Naive thymus-derived CD4-positive, alpha-beta T cell (primary cell): ENCODE measurements around the gene IRF2BPL. TPM values are rescaled to one million over a fixed set of nuclear protein-coding genes. Genes with fewer than 3 reads are reported as not detected.

Experiments used
- ATAC-seq: fragments of 150-1000 bp; cut with Tn5 transposase; 2 replicates; pipeline ENCODE4 v1.10.0; 2021; ENCODE audit warnings: mild to moderate bottlenecking, moderate library complexity
- CTCF ChIA-PET: fragments of 350-600 bp; sonication (Branson Sonifier 250); formaldehyde crosslinking; loops from one replicate; lab custom pipeline; 2021; ENCODE audit warnings: antibody characterized with exemption; lab: Charles Lee
- POLR2A ChIA-PET: fragments of 350-600 bp; sonication (Branson Sonifier 250); formaldehyde crosslinking; loops from one replicate; lab custom pipeline; 2021; ENCODE audit warnings: antibody characterized with exemption, inconsistent platforms; lab: Charles Lee
- DNase-seq, 9 donors: peaks; one replicate each; pipeline versions ENCODE4 v3.0.0 to v3.0.0-alpha.2; 2020 to 2022; ENCODE audit warnings: mixed read lengths in 1 of 9
- H3K27ac ChIP-seq: one replicate; pipeline ENCODE4 v1.7.0; 2013; ENCODE audit warnings: mild to moderate bottlenecking, low read depth, low read length, moderate library complexity
- H3K27me3 ChIP-seq, 2 donors: one replicate each; pipeline ENCODE4 v1.7.0; 2013; ENCODE audit warnings: low read length in 2 of 2, mild to moderate bottlenecking in 2 of 2, moderate library complexity in 2 of 2; ENCODE audit not compliant: control insufficient read depth in 2 of 2, insufficient read depth in 2 of 2
- H3K36me3 ChIP-seq, 3 experiments: 1 replicate in 2 of 3; 2 replicates in 1 of 3; pipeline ENCODE4 v1.7.0; 2013; ENCODE audit warnings: low read length in 3 of 3, mild to moderate bottlenecking in 3 of 3, moderate library complexity in 1 of 3; ENCODE audit not compliant: insufficient read depth in 3 of 3, control insufficient read depth in 2 of 3
- H3K4me1 ChIP-seq, 2 donors: one replicate each; pipeline ENCODE4 v1.7.0; 2013; ENCODE audit warnings: low read length in 2 of 2, mild to moderate bottlenecking in 2 of 2, moderate library complexity in 1 of 2; ENCODE audit not compliant: control insufficient read depth in 2 of 2, insufficient read depth in 2 of 2
- H3K4me3 ChIP-seq: 2 replicates; pipeline ENCODE4 v1.7.0; 2013; ENCODE audit warnings: mild to moderate bottlenecking, low read length
- H3K9me3 ChIP-seq, 3 experiments: 1 replicate in 2 of 3; 2 replicates in 1 of 3; pipeline ENCODE4 v1.7.0; 2013; ENCODE audit warnings: low read length in 3 of 3; ENCODE audit not compliant: control insufficient read depth in 2 of 3
- H3K27ac Mint-ChIP-seq, 9 donors: one replicate each; pipeline ENCODE4 v1.8.0; 2020 to 2022; ENCODE audit warnings: mixed read lengths in 9 of 9, mild to moderate bottlenecking in 8 of 9, moderate library complexity in 5 of 9, inconsistent platforms in 2 of 9
- H3K27me3 Mint-ChIP-seq, 5 donors: one replicate each; pipeline ENCODE4 v1.8.0; 2021 to 2022; ENCODE audit warnings: mixed read lengths in 5 of 5, mild to moderate bottlenecking in 1 of 5
- H3K36me3 Mint-ChIP-seq, 5 donors: one replicate each; pipeline ENCODE4 v1.8.0; 2020 to 2022; ENCODE audit warnings: mixed read lengths in 5 of 5, mild to moderate bottlenecking in 3 of 5, inconsistent platforms in 1 of 5
- H3K4me1 Mint-ChIP-seq, 7 donors: one replicate each; pipeline ENCODE4 v1.8.0; 2020 to 2022; ENCODE audit warnings: mixed read lengths in 7 of 7, mild to moderate bottlenecking in 3 of 7, inconsistent platforms in 1 of 7
- H3K4me3 Mint-ChIP-seq, 10 donors: one replicate each; pipeline ENCODE4 v1.8.0; 2020 to 2022; ENCODE audit warnings: mild to moderate bottlenecking in 10 of 10, mixed read lengths in 10 of 10, moderate library complexity in 6 of 10, inconsistent platforms in 2 of 10
- H3K9me3 Mint-ChIP-seq, 11 donors: one replicate each; pipeline ENCODE4 v1.8.0; 2020 to 2022; ENCODE audit warnings: mixed read lengths in 11 of 11, mild to moderate bottlenecking in 4 of 11, inconsistent platforms in 1 of 11, moderate library complexity in 1 of 11
- intact Hi-C, 2 donors: fragments of 100-400 bp; cut with micrococcal nuclease; formaldehyde crosslinking; loops; one replicate each; pipeline ENCODE4 v1.15.1; 2023
- polyA plus RNA-seq, 2 donors: library from polyadenylated mRNA; unstranded; fragments of 300-500 nt; fragmentation: Illumina TruSeq; gene quantifications; one replicate each; pipeline ENCODE4 v1.2.3, GENCODE V29; 2021
- total RNA-seq, 6 experiments: library from RNA in 5 of 6; stranded (reverse) in 5 of 6; gene quantifications; 1 replicate in 5 of 6; 2 replicates in 1 of 6; pipeline ENCODE4 v1.2.3 and lab custom pipeline; 2021 to 2026

Gene IRF2BPL
- total and polyA plus RNA-seq, 7 experiments from 2014 or later, result 3.5 to 45.2 (median 33.7) TPM

GRCh38 chr14:77005559-77005958 is 22.9 kb downstream of the IRF2BPL start:
- intact Hi-C loops, result no loop called here
- no peak overlapping the region for H3K27ac ChIP-seq

GRCh38 chr14:77004711-77005460 is 23.6 kb downstream of the IRF2BPL start:
- Histone ChIP-seq H3K36me3 (no peaks in the 10 kb centered on the region), H3K27ac (no peak overlapping the region), H3K4me3 (no peak overlapping the region), H3K9me3 (no peaks in the 10 kb centered on the region), H3K27me3 (no peaks in the 10 kb centered on the region), H3K4me1 (peaks cover 0 to 9% of the 10 kb centered on the region in 2 donors)
- ATAC-seq, result no peak
- no peaks in the 10 kb centered on the region for H3K36me3 Mint-ChIP-seq
- intact Hi-C loops, result no loop called here
- POLR2A ChIA-PET, result interaction anchor here (0.6 kb wide), 1 partner anchor 28 kb away, joined by 3 read pairs; no protein-coding TSS in a partner anchor
- no peak for DNase-seq
- no peaks in the 10 kb centered on the region for H3K9me3 Mint-ChIP-seq
- no peaks in the 10 kb centered on the region for H3K27me3 Mint-ChIP-seq
- CTCF ChIA-PET, result interaction anchor here (0.6 kb wide), 1 partner anchor 22 kb away, joined by 3 read pairs; no protein-coding TSS in a partner anchor
- no peak overlapping the region for H3K4me3 Mint-ChIP-seq
- peaks cover 8 to 17% (median 11%) of the 10 kb centered on the region in 7 donors for H3K4me1 Mint-ChIP-seq
- peak overlapping the region in 1 of 9 donors; percentile 21 for H3K27ac Mint-ChIP-seq

More at GRCh38 chr14:77005559-77005958, 22.9 kb downstream of the IRF2BPL start:
- peaks cover 5 to 13% (median 11%) of the 10 kb centered on the region in 7 donors for H3K4me1 Mint-ChIP-seq
- H3K9me3 ChIP-seq, result no peaks in the 10 kb centered on the region
- H3K9me3 Mint-ChIP-seq, result no peaks in the 10 kb centered on the region
- H3K27me3 Mint-ChIP-seq, result no peaks in the 10 kb centered on the region
- H3K4me3 ChIP-seq, result no peak overlapping the region
- CTCF ChIA-PET, result interaction anchor here (0.6 to 1.0 kb wide), 2 partner anchors 13 to 92 kb away, joined by 3 read pairs; no protein-coding TSS in a partner anchor
- no peaks in the 10 kb centered on the region for H3K27me3 ChIP-seq
- peaks cover 0 to 8% of the 10 kb centered on the region in 2 donors for H3K4me1 ChIP-seq
- POLR2A ChIA-PET, result no interaction called here
- DNase-seq (no peak), ATAC-seq (no peak)
- no peak overlapping the region for H3K4me3 Mint-ChIP-seq
- no peaks in the 10 kb centered on the region for H3K36me3 Mint-ChIP-seq
- no peak overlapping the region for H3K27ac Mint-ChIP-seq
- H3K36me3 ChIP-seq, result no peaks in the 10 kb centered on the region

GRCh38 chr14:77003960-77004710 is 24.4 kb downstream of the IRF2BPL start:
- no peak overlapping the region for H3K4me3 Mint-ChIP-seq
- ATAC-seq (no peak), DNase-seq (no peak)
- no peak overlapping the region for H3K27ac Mint-ChIP-seq
- no peaks in the 10 kb centered on the region for H3K9me3 Mint-ChIP-seq
- H3K27me3 Mint-ChIP-seq, result no peaks in the 10 kb centered on the region
- no peak overlapping the region for H3K27ac ChIP-seq
- H3K36me3 ChIP-seq, result no peaks in the 10 kb centered on the region
- intact Hi-C loops, result no loop called here
- H3K36me3 Mint-ChIP-seq, result no peaks in the 10 kb centered on the region
- no peak overlapping the region for H3K4me3 ChIP-seq
- peaks cover 0 to 9% of the 10 kb centered on the region in 2 donors for H3K4me1 ChIP-seq
- peaks cover 8 to 19% (median 11%) of the 10 kb centered on the region in 7 donors for H3K4me1 Mint-ChIP-seq
- POLR2A ChIA-PET, result interaction anchor here (0.6 to 1.0 kb wide), 2 partner anchors 29 to 33 kb away, joined by 3 to 7 read pairs; no protein-coding TSS in a partner anchor
- CTCF ChIA-PET, result interaction anchor here (0.6 kb wide), 1 partner anchor 23 kb away, joined by 3 read pairs; no protein-coding TSS in a partner anchor
- no peaks in the 10 kb centered on the region for H3K27me3 ChIP-seq
- no peaks in the 10 kb centered on the region for H3K9me3 ChIP-seq

DNA sequence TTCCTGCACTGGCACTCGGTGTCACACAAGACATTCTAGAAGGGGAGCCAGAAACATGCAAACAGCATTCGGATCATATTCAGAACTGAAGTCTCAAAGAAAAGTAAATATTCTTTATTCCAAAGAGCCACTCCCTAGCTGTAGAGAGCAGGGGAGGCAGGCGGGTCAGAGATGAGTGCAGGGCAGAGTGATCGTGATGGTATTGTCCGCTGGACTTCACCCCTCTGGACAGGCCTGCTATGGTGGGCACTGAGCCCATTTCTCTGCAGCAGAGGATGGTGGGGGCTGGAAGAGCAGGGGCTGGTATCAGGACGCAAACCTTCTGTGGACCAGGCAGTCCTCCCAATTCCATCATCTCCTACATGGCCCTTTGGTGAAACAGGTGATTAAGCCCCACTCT is 25.6 kb downstream of the IRF2BPL start:
- Histone ChIP-seq H3K27me3 (no peaks in the 10 kb centered on the region), H3K9me3 (no peaks in the 10 kb centered on the region), H3K27ac (no peak overlapping the region), H3K4me3 (no peak overlapping the region), H3K36me3 (no peaks in the 10 kb centered on the region), H3K4me1 (peaks cover 0 to 9% of the 10 kb centered on the region in 2 donors)
- CTCF ChIA-PET, result no interaction called here
- intact Hi-C loops, result no loop called here
- no peaks in the 10 kb centered on the region for H3K9me3 Mint-ChIP-seq
- H3K4me3 Mint-ChIP-seq, result no peak overlapping the region
- no peak for ATAC-seq
- H3K4me1 Mint-ChIP-seq, result peaks cover 8 to 19% (median 11%) of the 10 kb centered on the region in 7 donors
- no peak for DNase-seq
- no peaks in the 10 kb centered on the region for H3K36me3 Mint-ChIP-seq
- H3K27ac Mint-ChIP-seq, result peak overlapping the region in 1 of 9 donors; percentile 42
- no peaks in the 10 kb centered on the region for H3K27me3 Mint-ChIP-seq
- POLR2A ChIA-PET, result interaction anchor here (0.9 to 1.0 kb wide), 2 partner anchors 26 to 34 kb away, joined by 4 to 7 read pairs; partner anchors contain the start of gene IRF2BPL

GRCh38 chr14:77002335-77002734 is 26.2 kb downstream of the IRF2BPL start:
- no peak overlapping the region for H3K27ac ChIP-seq
- intact Hi-C loops, result no loop called here
- H3K4me1 ChIP-seq, result peaks cover 0 to 9% of the 10 kb centered on the region in 2 donors
- H3K4me1 Mint-ChIP-seq, result peaks cover 8 to 19% (median 11%) of the 10 kb centered on the region in 7 donors
- no peaks in the 10 kb centered on the region for H3K27me3 ChIP-seq
- no peaks in the 10 kb centered on the region for H3K9me3 ChIP-seq
- DNase-seq (no peak), ATAC-seq (no peak)
- ChIA-PET POLR2A (interaction anchor here (0.9 kb wide), 1 partner anchor 26 kb away, joined by 4 read pairs; the partner anchor contains the start of gene IRF2BPL), CTCF (no interaction called here)
- H3K36me3 Mint-ChIP-seq, result no peaks in the 10 kb centered on the region
- H3K4me3 ChIP-seq, result no peak overlapping the region
- no peaks in the 10 kb centered on the region for H3K36me3 ChIP-seq
- H3K27ac Mint-ChIP-seq, result peak overlapping the region in 2 of 9 donors; percentile 36 to 42
- no peak overlapping the region for H3K4me3 Mint-ChIP-seq
- H3K27me3 Mint-ChIP-seq, result no peaks in the 10 kb centered on the region
- H3K9me3 Mint-ChIP-seq, result no peaks in the 10 kb centered on the region
